ENCODE measurements around the gene SFXN3.

The SFXN3 gene

GRCh38 chr10:101056365-101057151, 25.5 kb downstream of the SFXN3 start:
- DNase-seq, result no peak
- no peak for TF ChIP-seq POLR2A (IDR thresholded peaks at IDR 0.05; ENCODE audit: low read length)
- TF ChIP-seq GATA1 (IDR thresholded peaks at IDR 0.05; ENCODE audit: low read depth, low read length), result no peak

DNA sequence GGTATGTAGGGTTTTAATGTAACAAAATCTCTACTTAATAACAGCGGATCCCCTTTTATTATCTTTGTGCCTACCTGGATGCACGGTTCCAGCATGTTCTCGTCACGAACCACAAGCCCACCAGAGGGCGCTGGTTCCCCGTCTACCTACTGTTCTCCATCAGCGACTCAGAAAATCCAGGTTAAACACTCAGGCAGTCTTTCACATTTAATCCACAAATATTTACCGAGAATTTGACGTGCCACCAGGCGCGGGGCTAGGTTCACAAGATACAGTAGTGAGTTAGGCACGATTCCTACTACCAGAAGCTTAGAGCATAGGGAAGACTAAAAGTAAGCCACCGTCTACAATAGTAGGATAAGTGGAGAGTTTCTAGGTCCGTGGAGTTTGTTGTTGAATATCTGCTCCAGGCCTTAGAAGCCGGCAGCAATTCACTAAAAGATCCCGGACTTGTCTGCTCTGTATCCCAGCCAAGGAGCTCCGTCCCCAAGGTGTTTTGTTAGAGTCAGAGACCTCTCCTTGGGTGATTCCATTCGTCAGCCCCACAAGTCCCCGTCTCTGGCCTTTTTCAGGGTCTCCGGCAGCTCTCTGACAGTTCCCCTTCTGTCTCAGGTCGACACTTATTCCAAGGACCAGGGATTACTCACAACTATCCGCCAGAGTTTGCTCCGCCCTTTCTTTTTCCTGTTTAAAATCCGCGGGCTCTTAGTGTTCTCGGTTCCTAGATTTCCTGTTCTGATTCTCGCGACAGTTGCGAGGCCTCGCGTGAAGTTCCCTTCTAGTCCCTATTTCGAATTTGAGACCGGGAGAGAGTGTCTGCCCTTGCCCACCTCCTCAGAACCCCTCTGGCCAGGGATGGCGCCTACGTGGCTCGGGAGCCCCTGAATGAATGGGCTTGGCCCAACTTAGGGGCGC, 29.3 kb downstream of the SFXN3 start:
- TF ChIP-seq GATA1 (IDR thresholded peaks at IDR 0.05; ENCODE audit: low read depth, low read length) (no peak), POLR2A (IDR thresholded peaks at IDR 0.05; ENCODE audit: low read length) (peak; percentile 62)
- DNase-seq, result peak; percentile 93 to 97

DNA sequence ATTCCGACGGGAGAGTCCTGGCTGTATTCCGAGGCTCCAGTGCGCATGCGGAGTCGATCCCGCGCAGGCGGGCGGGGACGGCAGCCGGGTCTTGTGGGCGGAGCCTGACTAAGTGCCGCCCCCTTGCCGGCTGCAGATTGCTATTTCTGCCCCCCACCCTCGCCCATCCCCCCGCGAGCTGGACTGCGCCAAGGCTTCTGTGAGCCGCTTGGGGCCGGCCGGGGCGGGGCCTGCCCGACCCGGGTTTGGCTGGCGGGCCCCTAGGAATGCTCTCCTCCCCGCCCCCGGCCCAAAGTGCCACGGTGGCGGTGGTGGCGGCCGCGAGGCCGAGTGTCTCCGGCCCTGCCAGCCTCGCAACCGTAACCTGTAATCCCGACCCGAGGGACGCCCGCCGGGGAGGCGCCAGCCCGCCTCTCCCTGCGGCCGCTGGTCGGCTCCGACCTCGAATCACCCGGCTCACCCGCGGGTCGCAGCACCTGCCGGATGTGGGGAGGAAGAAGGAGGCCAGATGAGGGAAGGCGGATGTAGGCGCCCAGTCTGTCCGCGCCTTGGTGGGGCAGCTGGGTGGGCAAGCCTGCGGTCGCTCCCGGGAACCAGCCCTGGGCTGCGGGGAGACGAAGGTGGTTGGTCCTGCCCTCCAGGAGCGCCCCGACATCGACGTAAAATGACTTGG, 30.1 kb downstream of the SFXN3 start:
- TF ChIP-seq POLR2A (IDR thresholded peaks at IDR 0.05; ENCODE audit: low read length) (peak; percentile 64), GATA1 (IDR thresholded peaks at IDR 0.05; ENCODE audit: low read depth, low read length) (no peak)
- DNase-seq, result peak; percentile 94 to 97

DNA sequence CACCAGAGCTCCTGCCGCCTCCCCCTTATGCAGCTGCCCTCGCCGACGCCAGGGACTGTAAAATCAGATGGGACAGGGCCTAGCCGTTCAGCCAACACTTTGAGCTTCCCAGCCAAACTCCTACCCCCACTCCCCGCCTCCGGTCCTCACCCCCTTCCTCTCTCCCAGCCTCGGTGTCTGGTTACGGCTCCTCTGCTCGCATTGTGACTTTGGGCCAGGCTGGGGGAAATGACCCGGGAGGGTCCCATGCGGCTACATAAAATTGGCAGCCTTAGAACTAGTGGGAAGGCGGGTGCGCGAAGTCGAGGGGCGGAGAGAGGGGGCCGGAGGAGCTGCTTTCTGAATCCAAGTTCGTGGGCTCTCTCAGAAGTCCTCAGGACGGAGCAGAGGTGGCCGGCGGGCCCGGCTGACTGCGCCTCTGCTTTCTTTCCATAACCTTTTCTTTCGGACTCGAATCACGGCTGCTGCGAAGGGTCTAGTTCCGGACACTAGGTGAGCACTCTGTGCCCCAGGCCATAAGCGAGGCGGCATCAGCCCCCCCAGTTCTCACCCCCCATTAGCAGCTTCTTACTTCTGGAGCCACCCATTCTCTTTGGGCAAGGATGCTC, 30.7 kb downstream of the SFXN3 start, which contains the start of gene KAZALD1:
TSS of gene KAZALD1 (plus strand) at position 366 of the 608 bp plus-strand sequence. CDS start 604 bp downstream, outside the sequence.
- TF ChIP-seq POLR2A (IDR thresholded peaks at IDR 0.05; ENCODE audit: low read length) (no peak), GATA1 (IDR thresholded peaks at IDR 0.05; ENCODE audit: low read depth, low read length) (no peak)
- peak in 1 of 2 experiments; percentile 63 for DNase-seq

DNA sequence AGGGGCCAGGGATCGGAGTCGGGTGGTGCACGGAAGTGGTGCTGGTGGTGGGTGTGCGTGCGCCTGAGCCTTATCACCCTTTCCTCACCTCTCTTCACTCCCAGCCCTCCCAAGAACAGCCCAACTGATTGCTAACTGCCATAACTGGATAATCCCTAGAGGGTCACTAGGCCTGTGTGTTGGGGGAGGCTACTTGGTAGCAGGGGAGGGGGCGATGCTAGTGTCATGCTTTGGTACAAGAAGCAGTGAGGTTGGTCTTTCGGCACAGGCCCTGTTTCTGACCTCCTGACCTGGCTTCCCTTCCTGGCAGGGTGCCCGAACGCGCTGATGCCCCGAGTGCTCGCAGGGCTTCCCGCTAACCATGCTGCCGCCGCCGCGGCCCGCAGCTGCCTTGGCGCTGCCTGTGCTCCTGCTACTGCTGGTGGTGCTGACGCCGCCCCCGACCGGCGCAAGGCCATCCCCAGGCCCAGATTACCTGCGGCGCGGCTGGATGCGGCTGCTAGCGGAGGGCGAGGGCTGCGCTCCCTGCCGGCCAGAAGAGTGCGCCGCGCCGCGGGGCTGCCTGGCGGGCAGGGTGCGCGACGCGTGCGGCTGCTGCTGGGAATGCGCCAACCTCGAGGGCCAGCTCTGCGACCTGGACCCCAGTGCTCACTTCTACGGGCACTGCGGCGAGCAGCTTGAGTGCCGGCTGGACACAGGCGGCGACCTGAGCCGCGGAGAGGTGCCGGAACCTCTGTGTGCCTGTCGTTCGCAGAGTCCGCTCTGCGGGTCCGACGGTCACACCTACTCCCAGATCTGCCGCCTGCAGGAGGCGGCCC, 31.4 kb downstream of the SFXN3 start:
- no peak for TF ChIP-seq GATA1 (IDR thresholded peaks at IDR 0.05; ENCODE audit: low read depth, low read length)
- peak; percentile 64 for TF ChIP-seq POLR2A (IDR thresholded peaks at IDR 0.05; ENCODE audit: low read length)
- DNase-seq, result peak; percentile 81 to 83

DNA sequence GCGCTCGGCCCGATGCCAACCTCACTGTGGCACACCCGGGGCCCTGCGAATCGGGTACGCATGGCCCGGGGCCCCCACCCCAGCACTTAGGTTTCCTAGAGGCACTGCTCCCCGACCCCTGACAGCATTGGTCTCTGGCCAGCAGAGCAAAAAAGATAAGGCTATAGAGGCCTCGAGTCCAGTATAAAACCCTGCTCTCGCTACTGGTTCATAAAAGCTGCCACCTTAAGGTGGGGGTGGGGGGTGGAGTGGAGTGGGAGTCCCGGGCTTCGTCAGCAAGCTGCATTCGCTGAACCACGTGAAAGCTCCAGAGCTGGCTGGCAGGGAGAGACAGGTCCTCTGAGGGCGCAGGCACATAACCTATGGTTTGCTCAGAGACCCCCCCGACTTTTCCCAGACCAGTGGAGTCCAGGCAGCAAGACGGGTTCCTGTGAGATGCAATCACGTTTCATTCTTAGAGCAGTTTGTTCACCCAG, 32.1 kb downstream of the SFXN3 start:
- TF ChIP-seq GATA1 (IDR thresholded peaks at IDR 0.05; ENCODE audit: low read depth, low read length), result no peak
- TF ChIP-seq POLR2A (IDR thresholded peaks at IDR 0.05; ENCODE audit: low read length), result no peak
- peak in 1 of 2 experiments; percentile 82 for DNase-seq

DNA sequence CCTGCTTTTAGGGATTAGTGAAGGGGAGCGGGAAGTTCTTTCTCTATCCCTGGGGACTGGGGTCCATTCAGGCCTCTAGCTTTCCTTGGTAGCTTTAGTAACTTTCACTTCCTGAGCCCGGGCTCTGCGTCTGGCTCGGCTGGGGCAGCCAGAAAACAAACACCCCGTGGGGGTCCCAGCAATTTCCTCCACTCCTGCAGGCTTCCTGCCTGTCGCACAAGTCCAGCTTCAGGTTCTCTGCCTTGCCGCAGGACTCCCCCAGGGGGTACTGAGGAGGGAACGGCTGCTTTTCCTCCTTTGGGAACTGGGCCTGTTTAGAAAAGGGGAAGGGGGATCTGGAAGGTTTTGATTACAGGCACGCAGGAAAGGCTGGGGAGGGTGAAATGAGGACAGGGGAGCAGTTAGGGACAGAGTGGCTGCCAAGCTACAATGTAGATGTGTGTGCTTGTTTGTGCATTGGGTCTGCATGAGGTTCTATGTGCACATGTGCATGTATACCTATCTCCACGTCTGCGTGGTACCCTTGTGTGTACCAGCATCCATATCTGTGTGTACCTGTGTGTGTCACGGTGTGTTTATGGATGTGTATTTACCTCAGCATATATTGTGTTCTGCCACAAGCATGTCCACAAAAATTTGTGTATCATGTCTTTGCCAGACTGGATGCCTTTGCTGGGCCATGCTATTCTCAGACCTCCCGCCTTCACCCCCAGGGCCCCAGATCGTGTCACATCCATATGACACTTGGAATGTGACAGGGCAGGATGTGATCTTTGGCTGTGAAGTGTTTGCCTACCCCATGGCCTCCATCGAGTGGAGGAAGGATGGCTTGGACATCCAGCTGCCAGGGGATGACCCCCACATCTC, 32.7 kb downstream of the SFXN3 start:
- peak; percentile 21 to 35 for DNase-seq
- TF ChIP-seq GATA1 (IDR thresholded peaks at IDR 0.05; ENCODE audit: low read depth, low read length), result no peak
- no peak for TF ChIP-seq POLR2A (IDR thresholded peaks at IDR 0.05; ENCODE audit: low read length)

DNA sequence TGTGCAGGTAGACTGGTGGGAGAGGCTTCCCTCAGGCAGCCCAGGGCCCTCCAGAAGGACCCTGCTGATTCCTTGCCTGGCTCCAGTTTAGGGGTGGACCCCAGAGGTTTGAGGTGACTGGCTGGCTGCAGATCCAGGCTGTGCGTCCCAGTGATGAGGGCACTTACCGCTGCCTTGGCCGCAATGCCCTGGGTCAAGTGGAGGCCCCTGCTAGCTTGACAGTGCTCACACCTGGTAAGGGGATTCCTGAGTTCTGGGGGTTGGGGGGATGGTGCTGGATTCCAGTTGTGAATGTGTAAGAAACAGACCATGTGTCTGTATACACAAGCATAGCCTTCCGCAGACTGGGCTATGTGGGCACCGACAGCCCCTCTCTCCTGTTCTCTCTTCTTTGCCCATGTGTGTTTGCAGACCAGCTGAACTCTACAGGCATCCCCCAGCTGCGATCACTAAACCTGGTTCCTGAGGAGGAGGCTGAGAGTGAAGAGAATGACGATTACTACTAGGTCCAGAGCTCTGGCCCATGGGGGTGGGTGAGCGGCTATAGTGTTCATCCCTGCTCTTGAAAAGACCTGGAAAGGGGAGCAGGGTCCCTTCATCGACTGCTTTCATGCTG, 33.5 kb downstream of the SFXN3 start:
- TF ChIP-seq POLR2A (IDR thresholded peaks at IDR 0.05; ENCODE audit: low read length) (no peak), GATA1 (IDR thresholded peaks at IDR 0.05; ENCODE audit: low read depth, low read length) (no peak)
- DNase-seq, result no peak

DNA sequence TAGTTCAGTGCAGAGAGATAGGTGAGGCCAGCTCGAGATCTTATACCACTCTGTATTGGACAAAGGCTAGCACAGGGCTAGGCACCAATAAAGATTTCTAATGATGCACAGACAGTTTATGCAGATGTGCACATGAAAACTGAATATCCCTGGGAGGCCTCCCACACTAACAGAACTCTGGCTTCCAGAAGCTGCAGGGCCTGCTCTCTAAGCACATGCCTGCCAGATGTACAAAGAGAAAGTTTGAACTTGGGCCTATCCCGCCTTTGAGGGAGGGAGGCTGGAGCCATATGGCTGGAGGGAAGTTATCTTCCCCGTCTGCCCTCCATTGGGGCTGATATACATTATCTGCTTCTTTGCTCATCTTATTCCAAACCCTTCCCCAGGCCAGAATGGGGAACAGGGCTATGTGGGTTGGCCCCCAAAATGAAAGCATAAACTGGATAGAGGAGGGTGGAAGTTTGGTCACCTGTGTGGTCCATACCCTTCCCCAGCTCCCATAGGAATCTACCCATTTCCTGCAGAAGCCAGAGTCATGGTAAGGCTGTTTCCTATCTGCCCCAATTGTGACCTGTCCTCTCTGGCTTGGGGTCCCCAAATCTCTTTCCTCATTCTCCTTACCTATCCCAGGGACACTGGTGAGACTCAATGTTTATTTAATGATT, 34.6 kb downstream of the SFXN3 start:
- no peak for TF ChIP-seq POLR2A (IDR thresholded peaks at IDR 0.05; ENCODE audit: low read length)
- no peak for TF ChIP-seq GATA1 (IDR thresholded peaks at IDR 0.05; ENCODE audit: low read depth, low read length)
- peak; percentile 48 to 64 for DNase-seq

- TF ChIP-seq GATA1 (IDR thresholded peaks at IDR 0.05; ENCODE audit: low read depth, low read length), result no peak
- TF ChIP-seq POLR2A (IDR thresholded peaks at IDR 0.05; ENCODE audit: low read length), result peak; percentile 62
- DNase-seq, result peak; percentile 89
Observed at GRCh38 chr10:101066146-101066895, 35.3 kb downstream of the SFXN3 start.
